GM21515 (cell line): ENCODE results near the gene ZNF664.

ENCODE experiments used
- ATAC-seq: cut with Tn5 transposase; IDR thresholded peaks from one replicate; pipeline ENCODE4 v1.9.1; 2021; ENCODE audit not compliant: unreplicated experiment

The ZNF664 gene

GRCh38 chr12:123972457-123973401 lies at the start of gene ZNF664, which contains the start of gene CCDC92:
TSS of gene ZNF664 (plus strand) at chr12:123973215. CDS start at chr12:124012145, 38,930 bp downstream.
TSS of gene CCDC92 (minus strand) at chr12:123972831. CDS start at chr12:123944305, 28,526 bp downstream.
- peak; percentile 77 for ATAC-seq

- ATAC-seq = no peak
Measured at GRCh38 chr12:123923927-123924326, 49.1 kb upstream of the ZNF664 start.

GRCh38 chr12:123924539-123924938 lies 48.5 kb upstream of the ZNF664 start:
- no peak for ATAC-seq

GRCh38 chr12:123928274-123928865 lies 44.6 kb upstream of the ZNF664 start:
- ATAC-seq = no peak

GRCh38 chr12:123928897-123929296 lies 44.1 kb upstream of the ZNF664 start:
- no peak for ATAC-seq

GRCh38 chr12:123929946-123930583 lies 43.0 kb upstream of the ZNF664 start:
- no peak for ATAC-seq

GRCh38 chr12:123931686-123932321 lies 41.2 kb upstream of the ZNF664 start:
- no peak for ATAC-seq

GRCh38 chr12:123933214-123933613 lies 39.8 kb upstream of the ZNF664 start:
- no peak for ATAC-seq

GRCh38 chr12:123934016-123934620 lies 38.9 kb upstream of the ZNF664 start:
- no peak for ATAC-seq

GRCh38 chr12:123934829-123935228 lies 38.2 kb upstream of the ZNF664 start:
- ATAC-seq = no peak

- no peak for ATAC-seq
Measured at GRCh38 chr12:123935956-123936355, 37.1 kb upstream of the ZNF664 start.

GRCh38 chr12:123936471-123936870 lies 36.5 kb upstream of the ZNF664 start:
- no peak for ATAC-seq

GRCh38 chr12:123936956-123937706 lies 35.9 kb upstream of the ZNF664 start:
- ATAC-seq = no peak

GRCh38 chr12:123937707-123938591 lies 35.1 kb upstream of the ZNF664 start:
- no peak for ATAC-seq

- ATAC-seq = no peak
Measured at GRCh38 chr12:123938679-123939480, 34.1 kb upstream of the ZNF664 start.

GRCh38 chr12:123939716-123940626 lies 33.0 kb upstream of the ZNF664 start:
- ATAC-seq = no peak

GRCh38 chr12:123940627-123940966 lies 32.4 kb upstream of the ZNF664 start:
- no peak for ATAC-seq
